ENCODE measurements around the gene YPEL4.
A peak's percentile ranks its signal among the peaks of the same experiment; 100 is the strongest.

Gene YPEL4

DNA sequence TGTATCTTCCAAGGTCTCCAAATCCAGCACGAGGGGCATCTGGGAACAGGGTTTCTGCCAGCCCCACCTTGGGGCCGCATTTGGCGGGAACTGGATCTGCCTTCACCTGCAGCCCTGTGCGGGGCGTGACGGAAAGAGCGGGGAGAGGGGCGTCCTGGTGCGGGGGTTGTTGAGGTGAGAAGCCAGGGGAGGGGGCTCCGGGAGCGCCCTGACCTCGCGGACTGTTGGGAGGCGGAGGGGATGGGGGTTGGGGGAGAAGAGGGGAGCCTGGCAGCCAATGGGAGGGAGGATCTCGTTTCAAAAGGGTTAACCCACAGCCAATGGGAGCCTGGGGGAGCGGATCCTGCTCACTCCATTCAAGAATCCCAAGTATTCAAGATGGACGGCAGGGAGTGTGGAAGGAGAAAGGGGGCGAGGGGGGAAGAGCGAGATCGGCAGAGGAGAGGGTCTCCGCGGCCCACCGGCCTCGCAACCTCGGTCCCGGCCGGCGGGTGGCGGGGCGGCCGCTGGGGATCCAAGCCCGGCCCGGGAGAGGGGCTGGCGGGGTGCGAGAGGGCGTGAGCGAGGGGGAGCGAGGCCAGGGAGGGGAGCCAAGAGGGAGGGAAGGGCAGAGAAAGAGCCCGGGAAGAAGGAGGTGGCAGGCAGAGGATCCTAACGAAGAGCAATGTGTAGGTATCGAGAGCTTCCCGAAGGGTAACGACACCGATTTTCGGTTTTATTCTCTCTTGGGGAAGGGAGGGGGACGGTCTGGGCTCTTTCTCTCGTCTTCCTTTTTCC, 11.5 kb downstream of the YPEL4 start:
- DNase-seq (ENCODE audit: extremely low read depth, low read depth): peak; percentile 49
- TF ChIP-seq, protein P1, sequence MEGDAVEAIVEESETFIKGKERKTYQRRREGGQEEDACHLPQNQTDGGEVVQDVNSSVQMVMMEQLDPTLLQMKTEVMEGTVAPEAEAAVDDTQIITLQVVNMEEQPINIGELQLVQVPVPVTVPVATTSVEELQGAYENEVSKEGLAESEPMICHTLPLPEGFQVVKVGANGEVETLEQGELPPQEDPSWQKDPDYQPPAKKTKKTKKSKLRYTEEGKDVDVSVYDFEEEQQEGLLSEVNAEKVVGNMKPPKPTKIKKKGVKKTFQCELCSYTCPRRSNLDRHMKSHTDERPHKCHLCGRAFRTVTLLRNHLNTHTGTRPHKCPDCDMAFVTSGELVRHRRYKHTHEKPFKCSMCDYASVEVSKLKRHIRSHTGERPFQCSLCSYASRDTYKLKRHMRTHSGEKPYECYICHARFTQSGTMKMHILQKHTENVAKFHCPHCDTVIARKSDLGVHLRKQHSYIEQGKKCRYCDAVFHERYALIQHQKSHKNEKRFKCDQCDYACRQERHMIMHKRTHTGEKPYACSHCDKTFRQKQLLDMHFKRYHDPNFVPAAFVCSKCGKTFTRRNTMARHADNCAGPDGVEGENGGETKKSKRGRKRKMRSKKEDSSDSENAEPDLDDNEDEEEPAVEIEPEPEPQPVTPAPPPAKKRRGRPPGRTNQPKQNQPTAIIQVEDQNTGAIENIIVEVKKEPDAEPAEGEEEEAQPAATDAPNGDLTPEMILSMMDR (IDR thresholded peaks at IDR 0.05; ENCODE audit: low read depth, low read length): no peak

DNA sequence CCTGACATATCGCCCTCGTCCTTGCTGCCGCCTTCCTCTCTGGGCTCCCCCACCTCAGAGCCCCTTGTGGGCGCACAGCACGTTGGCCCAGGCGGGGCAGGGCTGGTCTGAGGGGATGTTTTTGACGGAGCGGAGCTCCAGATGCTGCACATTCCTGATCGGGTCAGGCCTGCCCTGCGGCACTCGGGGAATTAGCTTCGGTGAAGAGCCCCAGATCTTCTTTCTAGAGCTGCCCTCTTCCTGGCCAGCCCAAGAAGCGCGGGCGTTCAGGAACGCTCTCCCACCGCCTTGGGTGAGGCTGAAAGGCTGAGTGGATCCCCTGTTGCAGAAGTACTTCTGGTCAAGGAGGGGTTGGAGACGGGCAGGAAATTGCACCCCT, 12.1 kb downstream of the YPEL4 start:
- TF ChIP-seq, protein P1 (IDR thresholded peaks at IDR 0.05; ENCODE audit: low read depth, low read length): no peak
- DNase-seq (ENCODE audit: extremely low read depth, low read depth): no peak

DNA sequence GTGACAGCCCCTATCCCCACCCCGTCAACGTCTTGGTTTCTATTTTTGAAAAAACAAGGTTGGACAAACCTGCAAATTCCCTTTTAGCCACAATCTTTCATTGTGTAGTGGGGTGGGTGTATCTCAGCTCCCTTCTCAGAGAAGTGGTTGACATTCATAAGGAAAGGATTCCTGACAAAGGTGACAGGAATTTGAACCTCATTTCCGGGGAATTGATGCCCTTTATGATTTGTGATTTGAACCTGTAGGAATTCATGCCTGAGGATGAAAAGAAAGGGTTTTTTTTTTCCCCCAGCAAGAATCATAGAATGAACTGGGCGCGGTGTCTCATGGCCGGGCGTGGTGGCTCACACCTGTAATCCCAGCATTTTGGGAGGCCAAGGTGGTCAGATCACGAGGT, 14.5 kb downstream of the YPEL4 start:
- no peak for DNase-seq (ENCODE audit: extremely low read depth, low read depth)
- TF ChIP-seq, protein P1 (IDR thresholded peaks at IDR 0.05; ENCODE audit: low read depth, low read length): no peak

DNA sequence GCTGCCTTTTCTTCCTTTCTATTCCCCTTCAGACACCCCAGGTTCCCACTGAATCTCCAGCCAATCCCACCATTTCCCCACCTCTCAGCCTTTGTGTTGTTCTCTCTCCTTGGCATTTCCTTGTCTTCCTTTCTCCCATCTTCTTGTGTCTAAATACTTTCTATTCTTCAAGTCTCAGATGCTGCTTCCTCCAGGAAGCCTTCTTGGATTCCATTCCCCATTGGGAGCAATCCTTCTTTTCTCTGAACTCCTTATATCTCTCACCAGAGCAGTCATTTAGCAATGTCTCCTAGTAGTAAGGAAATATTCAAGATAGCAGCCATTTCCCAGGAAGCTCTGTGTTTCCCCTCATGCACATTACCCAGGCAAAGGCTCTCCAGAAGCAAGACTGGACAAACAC, 15.4 kb downstream of the YPEL4 start:
- TF ChIP-seq, protein P1 (IDR thresholded peaks at IDR 0.05; ENCODE audit: low read depth, low read length): no peak
- no peak for DNase-seq (ENCODE audit: extremely low read depth, low read depth)

DNA sequence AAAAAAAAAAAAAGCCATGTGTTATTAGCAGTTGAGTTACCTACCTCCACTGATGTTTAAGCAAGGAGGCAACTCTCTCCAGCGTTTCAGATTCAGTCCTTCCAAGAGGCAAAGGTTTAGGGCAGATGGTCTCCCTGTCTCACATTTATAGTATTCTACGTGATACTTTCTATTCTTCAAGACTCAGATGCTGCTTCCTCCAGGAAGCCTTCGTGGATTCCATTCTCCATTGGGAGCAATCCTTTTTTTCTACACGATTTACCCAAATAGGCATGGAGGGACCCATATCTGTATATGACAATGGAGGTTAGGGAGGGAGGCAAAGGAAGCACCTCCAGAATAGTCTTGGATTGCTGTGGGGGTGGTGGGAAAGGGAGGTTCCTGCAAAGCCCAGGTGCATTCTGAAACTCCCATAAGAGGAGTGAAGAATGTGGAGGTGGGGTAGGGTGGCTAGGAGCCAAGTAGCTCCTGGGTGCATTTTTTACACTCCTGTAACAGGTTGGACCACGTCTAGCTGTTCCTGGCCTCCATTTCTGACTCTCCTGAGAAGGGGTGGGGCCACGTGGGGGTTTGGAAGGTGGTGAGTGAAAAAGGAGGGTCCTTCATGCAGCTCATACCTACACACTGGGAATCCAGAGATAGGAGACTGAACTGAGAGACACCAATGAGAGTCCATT, 16.2 kb downstream of the YPEL4 start:
- TF ChIP-seq, protein P1 (IDR thresholded peaks at IDR 0.05; ENCODE audit: low read depth, low read length): no peak
- DNase-seq (ENCODE audit: extremely low read depth, low read depth): no peak

DNA sequence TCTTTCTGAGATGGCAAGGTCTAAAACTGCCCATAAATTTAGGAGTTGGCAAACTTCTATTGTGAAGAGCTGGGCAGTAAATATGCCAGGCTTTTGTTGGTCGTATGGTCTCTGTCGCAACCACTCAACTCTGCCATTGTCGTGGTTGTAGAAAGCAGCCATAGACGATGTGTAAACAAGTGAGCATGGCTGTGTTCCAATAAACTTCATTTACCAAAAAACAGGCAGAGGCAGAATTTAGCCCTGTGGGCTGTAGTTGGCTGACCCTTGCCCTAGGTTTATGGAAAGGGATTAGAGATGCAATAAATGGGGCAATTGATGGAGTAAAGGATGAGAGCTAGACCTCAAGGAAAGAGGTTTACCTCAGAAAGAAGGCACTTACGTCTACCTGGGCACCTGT, 17.6 kb downstream of the YPEL4 start:
- DNase-seq (ENCODE audit: extremely low read depth, low read depth): no peak
- TF ChIP-seq, protein P1 (IDR thresholded peaks at IDR 0.05; ENCODE audit: low read depth, low read length): no peak

DNA sequence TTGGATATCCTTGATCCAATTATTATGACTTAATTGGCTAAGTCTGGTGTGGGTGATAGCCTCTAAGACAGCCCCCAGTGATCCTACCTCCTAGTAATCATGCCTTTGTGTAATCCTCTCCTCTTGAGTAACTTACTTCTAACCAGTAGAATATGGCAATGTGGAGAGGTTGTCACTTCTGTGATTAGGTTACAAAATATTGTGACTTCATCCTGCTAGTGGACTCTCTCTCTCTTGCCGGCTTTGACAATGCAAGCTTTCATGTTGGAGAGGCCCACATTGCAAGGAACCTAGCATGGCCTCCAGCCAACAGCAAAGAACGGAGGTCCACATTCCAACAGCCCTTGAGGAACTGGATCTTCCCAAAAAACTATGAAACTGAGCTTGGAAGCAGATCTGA, 19.5 kb downstream of the YPEL4 start:
- DNase-seq (ENCODE audit: extremely low read depth, low read depth): no peak

More for the DNA sequence above, 19.5 kb downstream of the YPEL4 start:
- TF ChIP-seq, protein P1 (IDR thresholded peaks at IDR 0.05; ENCODE audit: low read depth, low read length): no peak
